ENCODE data around the gene PTPRJ.

DNA sequence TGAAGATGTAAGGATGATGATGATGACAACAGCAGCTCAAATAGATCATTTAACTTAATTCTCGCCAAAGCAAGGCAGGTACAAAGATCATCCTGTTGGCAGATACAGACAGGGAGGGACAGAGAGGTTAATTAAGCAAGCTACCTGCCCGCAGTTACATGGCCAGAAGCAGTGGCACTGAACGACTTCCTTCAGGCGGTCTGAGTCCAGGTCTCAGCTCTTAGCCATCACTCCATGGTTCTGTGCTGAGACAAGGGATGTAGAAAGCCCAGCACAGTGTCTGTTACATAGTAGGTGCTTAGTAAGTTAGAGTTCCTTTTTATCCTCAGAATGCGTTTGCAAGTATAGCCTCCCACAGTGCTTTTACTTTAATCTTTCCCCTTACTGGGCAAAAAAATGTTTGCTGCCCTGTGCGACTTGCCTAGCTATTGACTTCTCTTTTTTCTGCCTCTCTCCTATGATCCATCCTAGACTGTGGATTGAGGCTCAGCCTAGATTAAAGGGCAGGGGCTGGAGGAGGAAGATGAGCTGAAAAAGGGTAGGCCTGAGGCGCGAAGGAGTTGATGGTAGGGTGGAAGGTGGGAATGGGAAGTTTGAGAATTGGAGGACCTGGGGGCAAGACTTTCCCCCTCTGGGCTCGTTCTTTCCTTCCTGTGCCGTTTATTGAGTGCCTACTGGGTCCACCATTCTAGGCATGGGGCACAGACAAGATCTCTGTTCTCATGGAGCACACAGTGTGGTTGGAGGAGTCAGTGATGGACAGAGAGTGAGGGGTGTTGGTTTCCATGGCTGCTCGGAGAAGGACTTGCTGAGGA, 128.1 kb downstream of the PTPRJ start:
- TF ChIP-seq, protein P1, sequence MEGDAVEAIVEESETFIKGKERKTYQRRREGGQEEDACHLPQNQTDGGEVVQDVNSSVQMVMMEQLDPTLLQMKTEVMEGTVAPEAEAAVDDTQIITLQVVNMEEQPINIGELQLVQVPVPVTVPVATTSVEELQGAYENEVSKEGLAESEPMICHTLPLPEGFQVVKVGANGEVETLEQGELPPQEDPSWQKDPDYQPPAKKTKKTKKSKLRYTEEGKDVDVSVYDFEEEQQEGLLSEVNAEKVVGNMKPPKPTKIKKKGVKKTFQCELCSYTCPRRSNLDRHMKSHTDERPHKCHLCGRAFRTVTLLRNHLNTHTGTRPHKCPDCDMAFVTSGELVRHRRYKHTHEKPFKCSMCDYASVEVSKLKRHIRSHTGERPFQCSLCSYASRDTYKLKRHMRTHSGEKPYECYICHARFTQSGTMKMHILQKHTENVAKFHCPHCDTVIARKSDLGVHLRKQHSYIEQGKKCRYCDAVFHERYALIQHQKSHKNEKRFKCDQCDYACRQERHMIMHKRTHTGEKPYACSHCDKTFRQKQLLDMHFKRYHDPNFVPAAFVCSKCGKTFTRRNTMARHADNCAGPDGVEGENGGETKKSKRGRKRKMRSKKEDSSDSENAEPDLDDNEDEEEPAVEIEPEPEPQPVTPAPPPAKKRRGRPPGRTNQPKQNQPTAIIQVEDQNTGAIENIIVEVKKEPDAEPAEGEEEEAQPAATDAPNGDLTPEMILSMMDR (IDR thresholded peaks at IDR 0.05 in 8 of 11, conservative IDR thresholded peaks at IDR 0.05 in 3 of 11), result no peak
- TF ChIP-seq POLR2A (IDR thresholded peaks at IDR 0.05), result no peak
- no peak for TF ChIP-seq POLR2AphosphoS5 (IDR thresholded peaks at IDR 0.05)
